GM21526 (cell line): Measurements from ENCODE around the gene IFIT3.
"Not testable (repeated sequence)": the region's sequence is repeated elsewhere in the genome, so short reads cannot be mapped to it uniquely, and the experiment has no call there.

ENCODE experiments used
- ATAC-seq: cut with Tn5 transposase; IDR thresholded peaks from one replicate; pipeline ENCODE4 v1.9.1; 2021; ENCODE audit warnings: moderate library complexity; ENCODE audit not compliant: unreplicated experiment, low FRiP score

Gene IFIT3, protein sequence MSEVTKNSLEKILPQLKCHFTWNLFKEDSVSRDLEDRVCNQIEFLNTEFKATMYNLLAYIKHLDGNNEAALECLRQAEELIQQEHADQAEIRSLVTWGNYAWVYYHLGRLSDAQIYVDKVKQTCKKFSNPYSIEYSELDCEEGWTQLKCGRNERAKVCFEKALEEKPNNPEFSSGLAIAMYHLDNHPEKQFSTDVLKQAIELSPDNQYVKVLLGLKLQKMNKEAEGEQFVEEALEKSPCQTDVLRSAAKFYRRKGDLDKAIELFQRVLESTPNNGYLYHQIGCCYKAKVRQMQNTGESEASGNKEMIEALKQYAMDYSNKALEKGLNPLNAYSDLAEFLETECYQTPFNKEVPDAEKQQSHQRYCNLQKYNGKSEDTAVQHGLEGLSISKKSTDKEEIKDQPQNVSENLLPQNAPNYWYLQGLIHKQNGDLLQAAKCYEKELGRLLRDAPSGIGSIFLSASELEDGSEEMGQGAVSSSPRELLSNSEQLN

DNA sequence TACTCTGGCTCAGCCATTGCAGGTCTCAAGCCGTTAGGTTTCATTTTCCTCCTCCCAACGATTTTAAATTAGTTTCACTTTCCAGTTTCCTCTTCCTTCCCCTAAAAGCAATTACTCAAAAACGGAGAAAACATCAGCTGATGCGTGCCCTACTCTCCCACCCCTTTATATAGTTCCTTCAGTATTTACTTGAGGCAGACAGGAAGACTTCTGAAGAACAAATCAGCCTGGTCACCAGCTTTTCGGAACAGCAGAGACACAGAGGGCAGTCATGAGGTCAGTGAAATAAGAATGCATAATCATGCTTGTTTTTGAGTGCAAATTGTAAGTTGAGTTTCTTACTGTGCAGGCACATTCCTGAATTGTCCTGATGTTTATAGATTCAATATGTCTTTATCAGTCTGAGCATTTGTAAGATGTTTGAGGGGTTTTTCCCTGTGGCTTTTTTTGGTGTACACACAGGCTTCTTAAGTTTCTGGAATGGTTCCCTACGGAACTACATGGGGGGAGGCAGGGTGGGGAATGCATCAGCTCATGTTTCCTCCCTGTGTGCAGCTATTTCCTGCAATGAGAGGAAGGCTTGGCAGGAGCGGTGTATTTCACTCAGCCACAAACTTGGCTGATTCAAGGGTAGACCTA is at the start of gene IFIT3:
TSS of gene IFIT3 (plus strand) at position 195 of the 639 bp plus-strand sequence. CDS start at position 272, 77 bp downstream.
- no peak for ATAC-seq

DNA sequence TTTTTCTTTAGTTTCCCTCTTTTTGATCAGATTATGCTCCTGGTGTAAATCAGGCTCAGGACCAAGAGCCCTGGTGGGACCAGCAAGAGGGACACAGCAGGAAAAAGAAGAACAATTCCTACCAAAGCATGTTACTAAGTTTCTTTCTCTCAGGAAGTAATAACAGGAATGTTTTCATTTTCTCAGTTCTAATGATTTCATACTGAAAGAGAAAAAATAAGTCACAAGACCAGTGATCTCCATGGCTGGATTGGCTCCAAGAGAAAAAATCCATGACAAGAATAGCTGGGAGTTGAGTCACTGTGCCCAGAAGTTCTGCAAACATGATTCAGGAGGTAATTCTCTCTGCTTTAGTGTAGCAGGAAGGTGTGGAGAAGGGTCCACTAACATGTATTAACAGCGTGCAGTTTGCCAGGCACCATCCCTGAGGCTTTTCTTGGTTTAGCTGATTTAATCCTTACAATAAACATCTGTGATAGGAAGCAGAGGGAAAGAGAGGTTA is 49.7 kb upstream of the IFIT3 start:
- ATAC-seq, result no peak

DNA sequence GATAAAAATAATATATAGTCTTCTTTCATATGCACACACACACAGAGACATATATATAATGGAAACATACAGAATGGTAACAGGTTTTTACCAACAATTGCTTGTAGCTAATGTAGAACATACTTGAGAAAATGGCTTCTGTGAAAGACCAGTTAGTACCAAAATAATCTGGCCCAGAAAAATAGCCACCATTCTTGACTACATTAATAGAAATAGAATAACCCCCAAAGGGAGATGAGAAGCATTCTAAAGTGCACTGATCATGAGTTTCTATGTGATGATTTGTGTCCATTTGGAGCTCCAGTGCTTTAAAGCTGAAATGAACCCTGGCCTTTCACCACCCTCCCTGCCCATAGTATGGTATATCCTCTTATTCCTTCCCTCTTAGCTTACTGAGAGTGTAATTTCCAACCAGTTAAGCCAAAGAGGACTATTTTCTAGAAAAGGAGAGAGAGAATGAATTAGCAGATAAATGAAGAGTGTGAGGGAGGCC is 48.9 kb upstream of the IFIT3 start:
- no peak for ATAC-seq

- ATAC-seq, result no peak
Observed at GRCh38 chr10:89279421-89279869, 48.4 kb upstream of the IFIT3 start.

GRCh38 chr10:89280508-89280907 is 47.3 kb upstream of the IFIT3 start:
- ATAC-seq, result no peak

DNA sequence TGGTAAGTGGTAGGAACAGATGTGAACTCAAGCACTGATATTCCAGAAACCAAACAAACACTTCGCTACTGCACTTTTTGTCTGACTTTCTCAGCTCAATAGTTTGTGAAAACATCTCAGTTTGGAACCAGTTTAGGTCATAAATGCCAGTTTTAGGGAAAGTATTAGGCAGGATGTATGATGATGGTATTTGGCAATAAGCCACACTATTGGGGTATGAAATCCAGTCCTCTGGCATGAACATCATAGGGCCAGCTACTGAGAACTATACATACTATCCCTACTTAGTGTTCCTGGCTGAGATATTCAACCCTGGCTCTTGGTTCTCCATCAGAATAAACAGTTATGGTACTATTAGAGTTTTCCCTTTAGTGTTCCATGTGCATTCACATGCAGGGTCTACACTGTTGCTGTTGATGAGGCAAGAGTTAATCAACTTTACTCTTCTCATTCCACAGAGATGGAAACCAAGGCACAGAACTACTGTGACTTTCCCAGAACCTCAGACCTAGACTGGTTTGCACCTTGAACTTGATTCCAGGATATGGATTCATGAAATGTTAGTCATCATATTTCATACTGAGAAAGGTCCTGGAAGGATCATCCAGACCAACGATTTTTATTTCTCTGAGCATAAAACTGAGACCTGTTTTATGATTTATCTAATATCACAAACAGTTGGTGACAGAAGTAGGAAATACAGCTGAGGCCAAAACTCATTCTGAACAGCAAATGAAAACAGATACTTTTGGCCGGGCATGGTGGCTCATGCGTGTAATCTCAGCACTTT is 46.0 kb upstream of the IFIT3 start:
- no peak for ATAC-seq

DNA sequence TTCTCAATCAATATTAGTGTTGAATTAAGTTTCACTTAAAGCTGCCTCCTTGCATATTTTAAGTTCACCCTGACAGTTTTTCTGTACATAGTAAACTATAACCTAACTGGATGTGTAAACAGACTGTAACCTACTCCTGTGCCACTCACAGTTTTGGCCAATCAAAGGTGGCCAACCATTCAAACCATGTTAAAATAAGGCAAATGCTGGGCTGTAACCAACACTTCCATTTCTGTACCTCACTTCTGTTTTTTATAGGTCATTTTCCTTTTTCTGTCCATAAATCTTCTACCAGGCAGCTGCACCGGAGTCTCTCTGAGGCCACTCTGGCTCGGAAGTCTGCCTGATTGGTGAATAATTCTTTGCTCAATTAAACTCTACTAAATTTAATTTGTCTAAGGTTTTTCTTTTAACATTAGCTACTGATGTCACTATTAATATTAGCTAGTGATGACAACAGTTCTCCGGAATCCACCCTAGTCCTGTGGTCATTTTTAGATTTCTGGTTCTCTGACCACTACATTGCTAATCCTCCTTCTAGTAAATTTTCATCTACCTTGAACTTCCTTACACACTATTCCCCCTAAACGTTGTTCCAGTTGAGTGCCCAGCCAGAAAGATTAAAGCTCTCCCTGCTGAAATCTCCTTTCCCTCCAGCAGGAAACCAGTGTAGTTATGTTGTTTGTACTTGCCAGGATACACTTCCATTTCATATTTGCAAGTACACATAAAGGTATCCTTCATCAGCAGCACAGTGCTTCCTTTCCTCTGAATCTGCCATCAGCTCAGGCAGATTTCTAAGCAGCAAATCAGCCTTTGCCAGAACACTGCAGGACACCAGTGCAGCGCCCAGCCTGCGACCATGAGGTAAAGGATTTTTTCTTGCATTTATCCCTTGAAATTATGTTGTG is 44.5 kb upstream of the IFIT3 start:
- no peak for ATAC-seq

GRCh38 chr10:89283936-89284475 is 43.8 kb upstream of the IFIT3 start:
- ATAC-seq, result no peak

DNA sequence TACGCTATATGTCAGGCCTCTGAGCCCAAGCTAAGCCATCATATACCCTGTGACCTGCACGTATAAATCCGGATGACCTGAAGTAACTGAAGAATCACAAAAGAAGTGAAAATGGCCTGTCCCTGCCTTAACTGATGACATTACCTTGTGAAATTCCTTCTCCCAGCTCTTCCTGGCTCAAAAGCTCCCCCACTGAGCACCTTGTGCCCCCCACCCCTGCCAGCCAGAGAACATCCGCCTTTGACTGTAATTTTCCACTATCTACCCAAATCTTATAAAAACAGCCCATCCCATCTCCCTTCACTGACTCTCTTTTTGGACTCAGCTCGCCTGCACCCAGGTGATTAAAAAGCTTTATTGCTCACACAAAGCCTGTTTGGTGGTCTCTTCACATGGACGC is 43.1 kb upstream of the IFIT3 start:
- not testable (repeated sequence) for ATAC-seq

DNA sequence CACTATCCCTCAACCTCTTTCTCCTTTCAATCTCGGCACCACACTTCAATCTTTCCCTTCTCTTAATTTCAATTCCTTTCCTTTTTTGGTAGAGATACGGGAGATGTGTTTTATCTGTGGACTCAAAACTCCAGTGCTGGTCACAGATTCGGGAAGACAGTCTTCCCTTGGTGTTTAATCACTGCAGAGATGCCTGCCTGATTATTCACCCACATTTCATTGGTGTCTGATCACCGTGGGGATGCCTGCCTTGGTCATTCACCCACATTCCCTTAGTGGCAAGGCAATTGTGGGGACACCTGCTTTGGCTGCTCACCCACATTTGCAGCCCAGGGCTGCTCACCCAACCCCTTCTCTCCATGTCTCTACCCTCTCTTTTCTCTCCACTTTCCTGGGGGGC is 42.5 kb upstream of the IFIT3 start:
- not testable (repeated sequence) for ATAC-seq

DNA sequence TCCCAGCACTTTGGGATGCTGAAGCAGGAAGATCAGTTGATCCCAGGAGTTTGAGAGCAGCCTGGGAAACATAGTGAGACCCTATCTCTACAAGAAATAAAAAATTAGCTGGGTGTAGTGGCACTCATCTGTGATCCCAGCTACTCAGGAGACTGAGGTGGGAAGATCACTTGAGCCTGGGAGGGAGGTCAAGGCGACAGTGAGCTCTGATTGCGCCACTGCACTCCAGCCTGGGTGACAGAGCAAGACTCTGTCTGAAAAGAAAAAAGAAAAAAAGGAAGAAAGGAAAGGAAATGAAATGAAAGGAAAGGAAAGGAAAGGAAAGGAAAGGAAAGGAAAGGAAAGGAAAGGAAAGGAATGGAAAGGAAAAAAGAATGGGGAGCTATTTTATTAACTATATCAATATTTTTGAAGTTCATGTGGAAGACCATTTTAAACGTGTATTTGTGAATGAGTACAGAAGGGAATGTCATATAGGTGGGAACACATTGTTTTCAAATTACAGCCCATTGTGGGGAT is 33.0 kb upstream of the IFIT3 start:
- no peak for ATAC-seq

GRCh38 chr10:89295597-89295996 is 32.2 kb upstream of the IFIT3 start:
- no peak for ATAC-seq

DNA sequence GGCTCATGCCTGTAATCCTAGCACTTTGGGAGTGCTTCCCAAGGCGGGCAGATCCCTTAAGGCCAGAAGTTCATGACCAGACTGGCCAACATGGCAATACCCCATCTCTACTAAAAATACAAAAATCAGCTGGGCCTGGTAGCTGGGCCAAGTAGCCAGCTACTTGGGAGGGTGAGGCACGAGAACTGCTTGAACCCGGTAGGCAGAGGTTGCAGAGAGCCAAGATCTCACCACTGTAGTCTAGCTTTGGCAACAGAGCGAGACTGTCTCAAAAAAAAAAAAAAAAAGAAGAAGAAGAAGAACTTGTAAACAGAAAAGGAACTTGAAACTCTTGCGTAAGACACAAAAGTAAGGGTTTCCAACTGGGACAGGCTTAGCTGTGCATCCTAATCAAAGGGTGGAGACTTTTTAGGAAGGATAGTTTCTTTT is 31.6 kb upstream of the IFIT3 start:
- peak; percentile 54 for ATAC-seq

DNA sequence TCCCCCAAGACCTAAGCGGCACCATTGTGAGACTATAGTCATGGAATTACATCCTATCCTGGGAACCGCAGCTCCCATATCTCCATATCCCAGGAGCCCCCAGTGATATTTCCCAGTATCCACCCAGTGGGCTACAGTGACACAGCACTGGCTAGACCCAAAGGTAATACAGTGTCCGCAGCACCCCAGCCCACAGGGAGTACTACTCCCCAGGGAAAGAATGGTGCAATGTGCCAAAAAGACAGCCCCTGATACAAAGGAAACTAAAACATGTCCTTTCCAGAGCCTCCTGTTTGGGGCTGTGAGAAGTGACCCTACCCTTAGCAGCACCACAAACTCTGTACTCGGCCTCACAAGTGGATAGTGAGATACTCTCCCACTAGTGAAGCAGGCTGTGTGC is 30.4 kb upstream of the IFIT3 start:
- no peak for ATAC-seq

DNA sequence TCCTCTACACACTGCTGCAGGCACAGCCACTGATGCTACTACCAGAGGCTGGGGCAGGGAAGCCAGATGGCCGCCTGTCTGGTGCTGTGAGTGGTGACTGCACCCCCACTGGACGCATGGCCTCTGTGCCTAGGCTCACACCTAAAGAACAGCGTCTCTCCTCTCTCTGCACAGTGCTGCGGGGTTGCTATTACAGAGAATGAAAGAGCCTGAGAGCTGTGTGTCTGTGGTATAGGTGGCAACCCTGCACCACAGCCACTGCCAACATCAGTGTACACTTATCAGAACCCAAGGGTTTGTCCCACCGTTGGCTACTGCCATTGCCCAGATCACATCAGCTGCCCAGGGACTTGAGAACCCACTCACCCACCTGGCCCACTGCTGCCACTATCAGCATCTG is 30.0 kb upstream of the IFIT3 start:
- ATAC-seq, result no peak

- no peak for ATAC-seq
Observed at GRCh38 chr10:89299031-89299430, 28.8 kb upstream of the IFIT3 start.

- ATAC-seq, result no peak
Observed at GRCh38 chr10:89301232-89301631, 26.6 kb upstream of the IFIT3 start.

DNA sequence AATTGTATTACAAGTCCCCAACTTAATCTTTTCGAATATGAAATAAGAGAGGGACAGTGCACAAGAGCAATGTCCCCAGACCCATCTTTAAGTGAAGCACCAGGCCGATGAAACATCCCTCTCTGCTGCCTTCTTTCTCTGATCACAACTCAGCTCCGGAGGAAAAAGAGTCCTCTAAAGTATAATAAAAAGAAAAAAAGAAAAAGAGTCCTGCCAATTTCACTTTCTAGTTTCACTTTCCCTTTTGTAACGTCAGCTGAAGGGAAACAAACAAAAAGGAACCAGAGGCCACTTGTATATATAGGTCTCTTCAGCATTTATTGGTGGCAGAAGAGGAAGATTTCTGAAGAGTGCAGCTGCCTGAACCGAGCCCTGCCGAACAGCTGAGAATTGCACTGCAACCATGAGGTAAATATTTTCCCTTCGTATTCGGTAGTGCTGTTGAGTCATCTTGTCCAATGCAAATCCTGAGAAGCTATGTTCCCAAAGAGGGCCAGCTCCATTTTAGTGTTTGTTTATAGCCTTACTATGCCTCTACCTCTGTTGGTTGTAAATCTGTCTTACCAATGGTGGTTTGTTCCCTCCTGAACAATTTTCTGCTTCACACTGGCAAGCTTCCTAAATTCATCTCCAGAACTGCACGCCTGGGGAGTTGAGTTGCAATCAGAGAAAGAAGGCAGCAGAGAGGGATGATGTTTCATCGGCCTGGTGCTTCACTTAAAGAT is 25.9 kb upstream of the IFIT3 start, which contains the start of gene IFIT2:
TSS of gene IFIT2 (plus strand) at position 326 of the 725 bp plus-strand sequence. CDS start at position 404, 78 bp downstream.
- no peak for ATAC-seq
